Activated effector memory CD4-positive, alpha-beta T cell treated with anti-CD3 and anti-CD28 coated beads, Interleukin-2, amount 50 U/mL, for 16 hours (primary cell): Measurements from ENCODE around the gene HELZ.
"Not testable (repeated sequence)": the region's sequence is repeated elsewhere in the genome, so short reads cannot be mapped to it uniquely, and the experiment has no call there.

Source experiments
- DNase-seq: peaks from one replicate; pipeline ENCODE4 v3.0.0-alpha.2; 2020

Gene HELZ

DNA sequence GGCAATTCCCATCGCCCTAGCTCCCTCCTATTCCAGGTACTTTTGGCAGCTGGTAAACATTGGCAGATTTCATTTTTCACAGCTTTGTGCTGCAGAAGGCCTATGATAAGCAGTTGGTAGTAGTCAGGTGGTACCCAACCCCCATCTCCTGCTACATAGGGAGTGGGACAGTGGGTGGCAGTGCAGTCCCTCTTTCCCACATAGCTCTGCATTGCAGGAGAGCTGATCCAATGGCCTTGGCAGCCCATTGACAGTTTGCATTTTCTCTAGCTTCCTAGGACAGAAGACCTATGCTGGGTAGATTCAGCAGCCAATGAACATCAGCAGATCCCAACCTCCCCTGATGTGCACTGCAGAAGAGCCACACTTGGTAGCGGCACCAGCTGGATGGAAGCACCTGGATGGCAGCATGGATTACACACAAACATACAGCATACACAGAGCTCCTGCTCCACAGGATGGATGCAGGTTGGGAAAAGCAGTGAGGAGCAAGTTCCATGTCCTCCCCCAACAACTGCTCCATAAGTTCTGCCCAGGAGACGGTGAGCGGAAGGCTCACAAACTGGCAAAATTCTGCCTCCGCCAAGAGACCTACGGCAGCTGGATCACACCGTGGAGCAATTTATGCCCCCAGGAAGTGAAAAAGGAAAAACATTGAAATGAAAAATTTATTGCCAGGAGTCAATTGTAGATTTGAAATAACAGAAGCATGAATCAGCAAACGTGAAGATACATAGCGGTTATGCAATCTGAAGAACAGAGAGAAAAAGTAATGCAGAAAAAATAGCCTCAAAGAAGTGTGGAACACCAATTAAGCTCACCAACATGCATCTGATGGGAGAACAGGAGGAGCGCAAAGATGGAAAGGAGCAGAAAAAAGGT, 105.0 kb downstream of the HELZ start:
- no peak for DNase-seq

- DNase-seq = no peak
Measured at GRCh38 chr17:67139289-67139688, 105.7 kb downstream of the HELZ start.

GRCh38 chr17:67138392-67138791, 106.6 kb downstream of the HELZ start:
- no peak for DNase-seq

DNA sequence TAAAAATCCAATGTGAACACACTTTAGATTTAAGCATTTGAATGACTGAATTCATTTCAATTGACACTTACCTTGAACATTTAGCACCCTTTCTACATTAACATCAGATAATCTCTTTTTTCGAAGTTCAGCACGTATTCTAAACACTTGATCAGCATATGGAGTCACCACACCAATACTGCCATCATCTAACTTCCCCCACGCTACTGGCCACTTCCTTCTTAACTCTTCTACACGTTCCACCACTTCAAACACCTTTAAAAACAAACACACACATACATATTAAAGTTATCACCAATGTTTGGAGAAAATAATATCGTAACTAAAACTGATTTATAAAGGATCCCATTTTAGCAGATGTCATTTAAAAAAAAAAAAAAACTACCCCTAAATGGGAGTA, 107.1 kb downstream of the HELZ start:
- no peak for DNase-seq

GRCh38 chr17:67137026-67137370, 108.0 kb downstream of the HELZ start:
- no peak for DNase-seq

- no peak for DNase-seq
Measured at GRCh38 chr17:67136191-67137025, 108.6 kb downstream of the HELZ start.

GRCh38 chr17:67133161-67133560, 111.8 kb downstream of the HELZ start:
- no peak for DNase-seq

GRCh38 chr17:67132366-67132765, 112.6 kb downstream of the HELZ start:
- DNase-seq = no peak

DNA sequence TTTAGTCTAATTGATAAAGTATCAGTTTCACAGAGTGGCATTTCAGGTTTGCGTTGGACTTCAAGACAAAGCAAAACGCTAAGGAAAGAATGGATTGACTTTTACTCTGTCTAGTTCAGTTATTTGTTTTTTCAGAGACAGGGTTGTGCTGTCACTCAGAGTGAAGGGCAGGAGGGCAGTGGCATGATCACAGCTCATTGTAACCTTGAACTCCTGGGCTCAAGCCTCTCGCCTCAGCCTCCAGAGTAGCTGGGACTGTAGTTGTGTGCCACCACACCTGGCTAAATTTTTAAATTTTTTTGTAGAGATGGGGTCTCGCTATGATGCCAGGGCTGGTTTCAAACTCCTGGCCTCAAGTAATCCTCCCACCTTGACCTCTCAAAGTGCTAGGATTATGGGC, 114.2 kb downstream of the HELZ start:
- no peak for DNase-seq

GRCh38 chr17:67129283-67129682, 115.7 kb downstream of the HELZ start:
- no peak for DNase-seq

- DNase-seq = no peak
Measured at GRCh38 chr17:67128700-67129099, 116.3 kb downstream of the HELZ start.

- DNase-seq = no peak
Measured at GRCh38 chr17:67127925-67128324, 117.1 kb downstream of the HELZ start.

DNA sequence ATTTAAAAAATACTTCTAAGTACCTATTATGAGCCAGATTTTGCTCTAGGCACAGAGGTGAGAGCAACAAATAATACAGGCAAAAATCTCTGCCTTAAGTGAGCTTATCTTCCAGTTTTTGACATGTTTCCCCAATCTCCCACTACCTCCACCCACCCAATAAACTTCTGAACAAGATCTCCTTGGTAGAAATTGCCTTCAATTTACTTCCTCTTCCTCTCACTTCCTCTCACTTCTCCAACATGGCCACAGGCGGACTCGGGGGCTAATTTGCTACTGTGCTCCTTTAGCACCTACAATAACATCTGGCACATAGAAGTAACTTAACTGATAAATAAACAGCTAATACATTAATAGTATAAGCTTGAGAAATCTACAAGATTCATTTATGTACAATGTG, 118.0 kb downstream of the HELZ start:
- DNase-seq = no peak

DNA sequence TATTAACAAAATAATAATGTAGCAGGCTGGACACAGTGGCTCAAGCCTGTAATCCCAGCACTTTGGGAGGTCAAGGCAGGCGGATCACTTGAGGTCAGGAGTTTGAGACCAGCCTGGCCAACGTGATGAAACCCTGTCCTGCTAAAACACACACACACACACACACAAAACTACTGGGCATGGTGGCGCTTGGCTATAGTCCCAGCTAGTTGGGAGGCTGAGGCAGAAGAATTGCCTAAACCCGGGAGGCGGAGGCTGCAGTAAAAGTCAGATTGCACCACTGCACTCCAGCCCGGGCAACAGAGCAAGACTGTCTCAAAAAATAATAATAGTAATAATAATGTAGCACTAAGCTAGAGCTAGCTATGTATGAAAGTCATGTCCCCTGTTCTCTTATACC, 118.5 kb downstream of the HELZ start:
- not testable (repeated sequence) for DNase-seq

GRCh38 chr17:67125924-67126323, 119.1 kb downstream of the HELZ start:
- no peak for DNase-seq

DNA sequence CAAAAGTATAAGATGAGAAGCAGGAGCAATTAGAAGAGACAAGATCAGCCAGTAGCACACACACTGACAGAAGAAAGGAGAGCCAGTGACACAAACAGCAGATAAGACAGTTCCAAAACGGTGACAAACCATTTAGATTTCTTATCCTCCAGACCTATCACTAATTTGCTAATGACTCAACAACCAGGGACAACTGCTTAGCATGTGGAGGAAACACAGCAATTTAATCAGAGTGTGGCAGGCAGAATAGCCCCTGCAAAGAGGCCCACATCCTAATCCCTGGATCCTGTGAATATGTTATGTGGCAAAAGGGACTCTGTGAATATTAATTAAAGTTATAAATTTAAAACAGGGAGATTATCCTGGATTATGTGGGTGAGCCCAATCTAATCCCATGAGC, 119.6 kb downstream of the HELZ start:
- DNase-seq = no peak

DNA sequence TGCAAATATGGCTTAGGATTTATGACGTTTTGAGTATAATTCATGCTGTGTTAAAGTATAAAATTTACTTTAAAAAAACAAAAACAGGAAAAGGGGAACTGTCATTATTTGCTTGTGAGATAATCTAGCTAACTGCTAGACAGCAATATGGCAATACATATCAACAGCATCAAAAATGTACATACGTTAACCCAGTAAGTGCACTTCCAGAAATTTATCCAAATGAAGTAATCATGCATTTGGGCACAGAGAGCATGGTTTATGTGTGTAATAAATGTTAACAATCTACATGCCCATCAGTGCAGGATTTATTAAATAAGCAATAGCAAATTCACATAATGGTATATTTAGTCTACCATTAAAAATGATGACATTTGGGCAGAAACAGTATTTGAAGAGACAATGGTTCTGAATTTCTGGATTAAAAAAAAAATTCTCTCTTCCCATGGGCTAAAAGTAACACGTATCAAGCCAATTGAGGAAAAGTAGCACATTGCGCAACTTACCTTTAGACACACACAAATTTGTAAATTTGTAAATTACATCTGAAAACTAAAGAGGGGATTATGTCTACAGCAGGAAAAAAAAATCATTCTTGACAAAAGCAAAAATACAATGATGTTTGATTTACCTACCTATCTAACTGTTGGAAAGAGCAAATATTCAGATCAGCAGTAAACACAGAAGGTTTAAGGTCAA, 120.4 kb downstream of the HELZ start:
- no peak for DNase-seq

DNA sequence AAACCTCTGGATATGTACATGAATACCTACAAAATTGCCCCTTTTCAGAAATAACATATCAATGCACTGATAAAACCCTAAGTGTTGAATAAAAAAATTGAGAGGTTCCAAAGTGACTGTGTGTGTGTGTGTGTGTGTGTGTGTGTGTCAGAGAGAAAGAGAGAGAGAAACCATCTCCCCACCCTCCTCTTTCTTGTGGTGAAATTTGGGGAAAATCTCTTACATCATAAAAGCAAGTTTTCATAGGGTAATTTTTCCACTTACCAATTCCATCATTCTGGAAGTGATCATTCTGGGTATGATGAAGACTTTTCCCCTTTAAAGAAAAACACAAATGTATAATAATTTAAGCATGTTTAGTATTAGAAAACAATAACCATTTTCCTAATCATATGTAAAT, 121.3 kb downstream of the HELZ start:
- DNase-seq = no peak

DNA sequence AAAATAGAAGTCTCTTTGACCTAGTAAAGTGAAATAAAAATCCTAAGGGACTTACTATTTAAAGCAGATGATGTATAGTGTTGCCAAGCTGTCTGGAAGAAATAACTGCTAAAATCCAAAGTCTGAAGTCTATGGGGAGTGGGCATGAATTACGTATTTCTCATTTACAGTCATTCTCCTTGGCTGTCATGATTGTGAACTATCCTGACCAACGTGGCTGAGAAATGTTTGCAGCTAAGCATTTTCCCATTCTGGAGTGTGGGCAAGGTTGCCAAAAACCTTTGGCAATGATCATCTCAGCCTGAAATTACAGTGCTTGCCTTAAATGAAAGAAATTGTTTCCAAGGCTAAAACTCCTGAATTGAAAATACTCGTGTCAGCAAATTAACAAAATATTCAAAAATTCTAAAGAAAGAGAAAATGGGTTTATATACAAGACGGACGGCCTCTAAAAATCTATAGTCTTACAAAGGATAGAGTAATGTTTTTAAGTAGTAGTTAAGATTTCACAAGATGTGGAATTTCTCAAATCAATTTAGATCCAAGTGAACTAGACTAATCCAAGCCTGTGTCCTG, 123.6 kb downstream of the HELZ start:
- no peak for DNase-seq

DNA sequence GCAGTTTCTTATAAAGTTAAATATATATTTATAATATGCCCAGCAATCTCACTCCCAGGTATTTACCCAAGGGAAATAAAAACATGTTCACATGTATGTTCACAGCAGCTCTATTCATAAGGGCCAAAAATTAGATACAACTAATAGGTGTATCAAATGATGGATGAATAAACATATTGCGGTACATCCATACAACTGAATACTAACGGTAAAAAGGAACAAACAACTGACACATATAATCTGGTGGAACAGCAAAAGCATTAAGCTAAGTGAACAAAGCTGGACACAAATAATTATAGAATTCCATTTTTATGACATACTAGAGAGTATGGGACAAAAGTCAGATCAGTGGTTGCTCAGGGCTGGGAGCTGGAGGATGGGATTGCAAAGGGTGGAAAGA, 125.9 kb downstream of the HELZ start:
- no peak for DNase-seq

DNA sequence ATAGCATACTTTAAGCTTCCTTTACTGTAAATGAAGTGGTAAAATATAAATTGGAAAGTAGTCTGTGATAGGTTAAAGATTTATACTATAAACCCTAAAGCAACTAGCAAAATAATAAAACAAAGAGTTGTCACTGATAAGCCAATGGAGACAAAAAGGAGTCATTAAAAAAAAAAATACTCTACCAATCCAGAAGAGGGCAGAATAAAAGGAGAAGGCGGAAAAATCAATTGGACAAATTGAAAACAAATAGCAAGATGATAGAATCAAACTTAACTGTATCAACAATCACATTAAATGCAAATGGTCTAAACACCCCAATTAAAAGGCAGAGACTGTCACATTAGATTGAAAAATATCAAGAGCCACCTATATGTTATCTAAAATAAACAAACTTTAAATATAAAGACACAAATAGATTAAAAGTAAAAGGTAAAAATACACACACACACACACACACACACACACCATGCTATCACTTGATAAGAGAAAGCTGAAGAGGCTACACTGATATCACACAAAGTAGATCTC, 128.9 kb downstream of the HELZ start:
- DNase-seq = no peak

DNA sequence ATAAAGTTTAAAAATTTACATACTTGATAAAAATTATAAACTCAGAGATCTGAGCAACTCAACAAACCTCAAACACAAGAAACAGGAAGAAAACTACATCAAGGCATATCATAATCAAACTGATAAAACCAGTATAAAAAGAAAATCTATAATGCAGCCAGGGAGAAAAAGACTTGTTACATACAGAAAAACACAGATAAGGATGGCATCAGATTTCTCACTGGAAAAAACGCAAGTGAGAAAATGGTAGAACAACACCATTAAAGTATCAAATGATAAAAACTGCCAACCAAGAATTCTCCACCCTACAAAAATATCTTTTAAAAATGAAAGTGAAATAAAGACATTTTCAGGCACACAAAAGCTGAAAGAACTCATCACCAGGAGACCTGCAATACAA, 129.6 kb downstream of the HELZ start:
- no peak for DNase-seq

GRCh38 chr17:67113486-67113885, 131.5 kb downstream of the HELZ start:
- no peak for DNase-seq
